GM12878 (cell line): ENCODE measurements around the gene PTPN20. TPM values are rescaled to one million over a fixed set of nuclear protein-coding genes. Genes with fewer than 3 reads are reported as not detected.

Experiments
- ATAC-seq: fragments of 200-7000 bp; cut with Tn5 transposase; 3 replicates; pipeline ENCODE4 v1.9.1; 2020; ENCODE audit warnings: mild to moderate bottlenecking, moderate library complexity
- BruUV-seq: library from RNA; stranded (reverse); fragments of 400-500 nt; replicated peaks from 2 replicates; lab custom pipeline; 2021; lab: Mats Ljungman, UMichigan
- CTCF ChIA-PET: fragments of 300-600 bp; sonication (Branson Sonifier 250); formaldehyde crosslinking; extraction: SDS; loops from one replicate; lab custom pipeline; 2021; ENCODE audit warnings: inconsistent platforms; lab: Yijun Ruan, JAX
- POLR2A ChIA-PET: fragments of 350-600 bp; formaldehyde crosslinking; extraction: SDS; loops from one replicate; lab custom pipeline; 2021; ENCODE audit warnings: inconsistent platforms; lab: Charles Lee
- RAD21 ChIA-PET: fragments of 300-600 bp; sonication (Branson Sonifier 250); formaldehyde crosslinking; loops from one replicate; lab custom pipeline; 2023; ENCODE audit warnings: antibody characterized with exemption; ENCODE audit not compliant: unreplicated experiment; lab: Charles Lee
- SMC1A ChIA-PET: fragments of 300-600 bp; sonication (Branson Sonifier 250); formaldehyde crosslinking; loops from one replicate; lab custom pipeline; 2023; ENCODE audit not compliant: unreplicated experiment, uncharacterized antibody; lab: Charles Lee
- DNase-seq: peaks from one replicate; pipeline ENCODE4 v3.0.0-alpha.2; 2011; ENCODE audit warnings: low read depth, low spot score
- FAIRE-seq: peaks from 3 replicates; lab custom pipeline; 2011; peaks lifted over from hg19 to GRCh38; lab: Jason Lieb, UNC
- H2AFZ ChIP-seq: 2 replicates; pipeline ENCODE4 v1.6.0; 2011; ENCODE audit warnings: low read depth, low read length, control low read depth; ENCODE audit not compliant: control insufficient read depth
- H3K27ac ChIP-seq: 2 replicates; pipeline ENCODE4 v1.5.1; 2011; ENCODE audit warnings: control low read depth; ENCODE audit not compliant: control insufficient read depth, insufficient read depth
- H3K27me3 ChIP-seq, 2 experiments: replicated peaks in 1 of 2; 2 replicates each; pipeline versions ENCODE4 v1.6.0 to v1.6.1; 2011; ENCODE audit warnings: low read length in 1 of 2; ENCODE audit not compliant: control insufficient read depth in 2 of 2, insufficient read depth in 2 of 2
- H3K36me3 ChIP-seq, 2 experiments: 2 replicates each; pipeline ENCODE4 v1.5.1; 2011; ENCODE audit warnings: low read length in 1 of 2; ENCODE audit not compliant: control insufficient read depth in 2 of 2, insufficient read depth in 2 of 2
- H3K4me1 ChIP-seq: 2 replicates; pipeline ENCODE4 v1.6.1; 2011; ENCODE audit warnings: mild to moderate bottlenecking, low read length, moderate library complexity, mixed read lengths; ENCODE audit not compliant: control insufficient read depth, insufficient read depth
- H3K4me2 ChIP-seq: 2 replicates; pipeline ENCODE4 v1.6.0; 2011; ENCODE audit warnings: control low read depth; ENCODE audit not compliant: control insufficient read depth, insufficient read depth
- H3K4me3 ChIP-seq: fragments of 200-600 bp; sonication (generic); 2 replicates; pipeline ENCODE4 v1.5.1; 2016
- H3K79me2 ChIP-seq: 2 replicates; pipeline ENCODE4 v1.6.0; 2011; ENCODE audit warnings: low read length; ENCODE audit not compliant: control insufficient read depth, insufficient read depth
- H3K9ac ChIP-seq: 2 replicates; pipeline ENCODE4 v1.8.0; 2011; ENCODE audit warnings: low read length, control low read depth, mixed read lengths; ENCODE audit not compliant: control insufficient read depth, insufficient read depth
- H3K9me3 ChIP-seq: replicated peaks from 3 replicates; pipeline ENCODE4 v1.5.1; 2011; ENCODE audit warnings: mild to moderate bottlenecking, low read length; ENCODE audit not compliant: control insufficient read depth, insufficient read depth
- H4K20me1 ChIP-seq: 2 replicates; pipeline ENCODE4 v1.6.0; 2011; ENCODE audit not compliant: control insufficient read depth, insufficient read depth
- CHD1 ChIP-seq: IDR thresholded peaks from 2 replicates; pipeline ENCODE4 v1.6.1; 2012; ENCODE audit warnings: low read depth, low read length, improper control_type of control experiment
- EED ChIP-seq: sonication (generic); IDR thresholded peaks from 2 replicates; pipeline ENCODE4 v1.6.1; 2016; ENCODE audit warnings: antibody characterized with exemption, low read depth
- ELK1 ChIP-seq: IDR thresholded peaks from 2 replicates; pipeline ENCODE4 v1.6.1; 2012; ENCODE audit warnings: low read depth, low read length, improper control_type of control experiment
- HDAC2 ChIP-seq: fragments of 200-600 bp; sonication (generic); IDR thresholded peaks from 2 replicates; pipeline ENCODE4 v1.6.1; 2017
- IKZF2 ChIP-seq, 2 experiments: fragments of 450-650 bp; IDR thresholded peaks; 2 replicates each; pipeline ENCODE4 v1.6.1; 2017; ENCODE audit warnings: mild to moderate bottlenecking in 2 of 2, moderate library complexity in 2 of 2
- IRF3 ChIP-seq: fragments of 450-650 bp; IDR thresholded peaks from 2 replicates; pipeline ENCODE4 v1.6.1; 2014; ENCODE audit warnings: mild to moderate bottlenecking
- IRF4 ChIP-seq: IDR thresholded peaks from 2 replicates; pipeline ENCODE4 v1.6.1; 2011; ENCODE audit warnings: low read depth, low read length
- RAD51 ChIP-seq: fragments of 450-650 bp; IDR thresholded peaks from 2 replicates; pipeline ENCODE4 v1.6.1; 2016; ENCODE audit warnings: moderate library complexity, mild to moderate bottlenecking, inconsistent platforms
- SIN3A ChIP-seq: IDR thresholded peaks from 2 replicates; pipeline ENCODE4 v1.6.1; 2012; ENCODE audit warnings: low read depth, low read length, improper control_type of control experiment
- STAT3 ChIP-seq: IDR thresholded peaks from 2 replicates; pipeline ENCODE4 v1.6.1; 2011; ENCODE audit warnings: low read depth, low read length, improper control_type of control experiment
- TAF1 ChIP-seq: IDR thresholded peaks from 2 replicates; pipeline ENCODE4 v1.6.1; 2011; ENCODE audit warnings: mild to moderate bottlenecking, low read depth, low read length, borderline replicate concordance
- YY1 ChIP-seq: IDR thresholded peaks from 2 replicates; pipeline ENCODE4 v1.6.1; 2011; ENCODE audit warnings: low read depth, mild to moderate bottlenecking, low read length
- ZBED1 ChIP-seq: IDR thresholded peaks from 2 replicates; pipeline ENCODE4 v1.6.1; 2016; ENCODE audit warnings: borderline replicate concordance
- WGBS: methylation state at CpG from one replicate; pipeline ENCODE4 v1.1.6; 2016; ENCODE audit warnings: low lambda C conversion rate; ENCODE audit not compliant: insufficient replicate concordance, insufficient coverage; ENCODE audit errors: missing lambda C conversion rate; 5-methylcytosine and 5-hydroxymethylcytosine counted together
- in situ Hi-C: fragments of 300-500 bp; cut with MboI; formaldehyde crosslinking; loops from 9 replicates; pipeline ENCODE4 v1.14.3; 2018; ENCODE audit warnings: mixed read lengths
- intact Hi-C: fragments of 100-400 bp; cut with micrococcal nuclease; formaldehyde crosslinking; loops from one replicate; pipeline ENCODE4 v1.14.2; 2022; ENCODE audit not compliant: unreplicated experiment
- polyA plus RNA-seq, 11 experiments: library from polyadenylated mRNA; depleted of rRNA in 4 of 11; unstranded in 6 of 11; stranded (reverse) in 5 of 11; fragments of >200 nt; fragmentation: Nextera tagmentation in 4 of 11; fragmentation: Illumina TruSeq in 1 of 11; extraction: Ambion mirVana in 4 of 11; extraction: Trizol in 1 of 11; gene quantifications; 1 replicate in 1 of 11; 2 replicates in 10 of 11; pipeline versions ENCODE4 v1.2.1 to v1.2.3, GENCODE V29; 2011 to 2016; ENCODE audit warnings: inconsistent platforms in 2 of 11, missing spikeins in 2 of 11, low read depth in 1 of 11
- total RNA-seq, 4 experiments: library from RNA; depleted of rRNA in 3 of 4; stranded (reverse); fragments of >200 nt in 3 of 4; fragmentation: Illumina TruSeq in 1 of 4; extraction: Trizol in 1 of 4; gene quantifications; 2 replicates each; pipeline versions ENCODE4 v1.2.1 to v1.2.3, GENCODE V29; 2013 to 2021

PTPN20 gene
- total and polyA plus RNA-seq, 10 of the 15 experiments (the other 5 are each of a cell fraction or from before 2014, with no cell fraction given), result 0.04 to 3.4 (median 0.10) TPM; not detected in 4

GRCh38 chr10:47023237-47024045 lies 112.2 kb downstream of the PTPN20 start (continued):
- TF ChIP-seq RAD51 (no peak), STAT3 (no peak), TAF1 (no peak), ZBED1 (no peak), IRF3 (no peak)

- BruUV-seq, result no TSS peak
- FAIRE-seq (no peak), ATAC-seq (no peak), DNase-seq (no peak)
- intact Hi-C loops (loop anchor here (1.0 kb wide), 1 partner anchor 288 kb away; no protein-coding TSS in a partner anchor), in situ Hi-C loops (no loop called here)
- ChIA-PET CTCF (interaction anchor here (0.9 to 3.1 kb wide), 10 partner anchors 24 to 317 kb away, joined by 3 to 45 read pairs (median 6); no protein-coding TSS in a partner anchor), SMC1A (interaction anchor here (0.8 to 3.3 kb wide), 5 partner anchors 13 to 292 kb away, joined by 3 to 20 read pairs (median 6); no protein-coding TSS in a partner anchor), RAD21 (interaction anchor here (1.4 to 2.3 kb wide), 3 partner anchors 31 to 317 kb away, joined by 5 to 24 read pairs (median 5); no protein-coding TSS in a partner anchor), POLR2A (no interaction called here)
- H3K27me3 ChIP-seq, result no peaks in the 10 kb centered on the region; a peak in 1 of 4 replicates
- H3K4me3 ChIP-seq, result no peak overlapping the region
- no peaks in the 10 kb centered on the region for H3K9me3 ChIP-seq
- H3K27ac ChIP-seq, result no peak overlapping the region
- H3K79me2 ChIP-seq, result no peaks in the 10 kb centered on the region
- no peaks in the 10 kb centered on the region for H3K36me3 ChIP-seq
- TF ChIP-seq IKZF2 (IDR thresholded peaks at IDR 0.05) (no peak), HDAC2 (no peak), SIN3A (no peak), RAD51 (no peak), ELK1 (no peak), EED (no peak), IRF4 (no peak), YY1 (no peak), CHD1 (no peak)
- no CpG with 5 or more reads among the region's 1 CpG for WGBS
- H2AFZ ChIP-seq, result no peak overlapping the region
- H3K4me1 ChIP-seq, result no peaks in the 10 kb centered on the region
- H3K4me2 ChIP-seq, result no peak overlapping the region
- no peak overlapping the region for H3K9ac ChIP-seq
- no peaks in the 10 kb centered on the region for H4K20me1 ChIP-seq
Observed at GRCh38 chr10:47024046-47024322, 112.8 kb downstream of the PTPN20 start.
